Vagina (tissue), 2 donors: ENCODE measurements around the gene SPTBN4. TPM values are rescaled to one million over a fixed set of nuclear protein-coding genes. Genes with fewer than 3 reads are reported as not detected.
"Not testable (repeated sequence)": the region's sequence is repeated elsewhere in the genome, so short reads cannot be mapped to it uniquely, and the experiment has no call there.

ENCODE experiments used
- DNase-seq, 2 donors: peaks; one replicate each; pipeline ENCODE4 v3.0.0-alpha.2; 2017; ENCODE audit errors: extremely low spot score in 2 of 2
- H3K27ac ChIP-seq: fragments of 200-600 bp; sonication (generic); one replicate; pipeline ENCODE4 v1.5.1; 2019
- H3K27me3 ChIP-seq: fragments of 200-600 bp; sonication (generic); one replicate; pipeline ENCODE4 v1.5.1; 2019
- H3K36me3 ChIP-seq, 2 donors: fragments of 200-600 bp; sonication (generic); one replicate each; pipeline ENCODE4 v1.5.1; 2017 to 2019
- H3K4me1 ChIP-seq: fragments of 200-600 bp; sonication (generic); one replicate; pipeline ENCODE4 v1.5.1; 2019
- H3K4me3 ChIP-seq, 2 donors: fragments of 200-600 bp; sonication (generic); 1 replicate in 1 of 2; 2 replicates in 1 of 2; pipeline ENCODE4 v1.5.1; 2016 to 2019
- H3K9me3 ChIP-seq: fragments of 200-600 bp; sonication (generic); one replicate; pipeline ENCODE4 v1.5.1; 2019
- CTCF ChIP-seq, 3 experiments: fragments of 450-650 bp in 2 of 3; fragments of 200-600 bp in 1 of 3; sonication (generic) in 1 of 3; IDR thresholded peaks; one replicate each; pipeline ENCODE4 v1.5.1; 2017 to 2019; ENCODE audit warnings: antibody characterized with exemption in 3 of 3, mild to moderate bottlenecking in 2 of 3, moderate library complexity in 2 of 3
- POLR2A ChIP-seq, 2 donors: fragments of 450-650 bp; IDR thresholded peaks; one replicate each; pipeline ENCODE4 v1.6.1; 2017; ENCODE audit warnings: antibody characterized with exemption in 2 of 2, mild to moderate bottlenecking in 2 of 2, moderate library complexity in 2 of 2
- POLR2AphosphoS5 ChIP-seq, 2 donors: sonication (generic); formaldehyde crosslinking; IDR thresholded peaks; one replicate each; pipeline ENCODE4 v1.9.0; 2017; ENCODE audit warnings: antibody characterized with exemption in 2 of 2, mild to moderate bottlenecking in 2 of 2, low read depth in 1 of 2; ENCODE audit not compliant: insufficient read depth in 1 of 2
- intact Hi-C: fragments of 100-400 bp; cut with DNase I; formaldehyde crosslinking; loops from one replicate; pipeline ENCODE4 v1.15.1; 2023
- total RNA-seq: library from RNA; depleted of rRNA; stranded (reverse); fragments of >200 nt; gene quantifications from one replicate; pipeline ENCODE4 v1.2.3, GENCODE V29; 2016

Gene SPTBN4
- total RNA-seq, 1 donor from 2014 or later: 1.7 TPM

GRCh38 chr19:40542202-40542859 is 75.5 kb downstream of the SPTBN4 start:
- Histone ChIP-seq H3K27ac (no peak overlapping the region), H3K4me3 (no peak overlapping the region), H3K27me3 (no peaks in the 10 kb centered on the region), H3K4me1 (peaks cover 12% of the 10 kb centered on the region), H3K9me3 (no peaks in the 10 kb centered on the region), H3K36me3 (no peaks in the 10 kb centered on the region)
- TF ChIP-seq POLR2A (IDR thresholded peaks at IDR 0.05) (no peak), CTCF (IDR thresholded peaks at IDR 0.05) (no peak), POLR2AphosphoS5 (IDR thresholded peaks at IDR 0.05; ENCODE audit: insufficient read depth in 1 of 2, low read depth in 1 of 2) (peak in 1 of 2 donors; percentile 45)
- intact Hi-C loops: no loop called here
- DNase-seq: no peak

GRCh38 chr19:40543029-40543597 is 76.3 kb downstream of the SPTBN4 start:
- DNase-seq: no peak
- intact Hi-C loops: no loop called here
- no peak for TF ChIP-seq POLR2A (IDR thresholded peaks at IDR 0.05)
- no peak for TF ChIP-seq POLR2AphosphoS5 (IDR thresholded peaks at IDR 0.05; ENCODE audit: insufficient read depth in 1 of 2, low read depth in 1 of 2)
- TF ChIP-seq CTCF (IDR thresholded peaks at IDR 0.05): no peak
- no peaks in the 10 kb centered on the region for H3K27me3 ChIP-seq
- peaks cover 12% of the 10 kb centered on the region for H3K4me1 ChIP-seq
- H3K27ac ChIP-seq: no peak overlapping the region
- H3K9me3 ChIP-seq: no peaks in the 10 kb centered on the region
- no peaks in the 10 kb centered on the region for H3K36me3 ChIP-seq
- H3K4me3 ChIP-seq: no peak overlapping the region

GRCh38 chr19:40546153-40546841 is 79.5 kb downstream of the SPTBN4 start:
- H3K4me3 ChIP-seq, DNase-seq, H3K27ac ChIP-seq, H3K27me3 ChIP-seq, H3K9me3 ChIP-seq, intact Hi-C loops, H3K36me3 ChIP-seq: not testable (repeated sequence)
- peaks cover 19% of the 10 kb centered on the region for H3K4me1 ChIP-seq

DNA sequence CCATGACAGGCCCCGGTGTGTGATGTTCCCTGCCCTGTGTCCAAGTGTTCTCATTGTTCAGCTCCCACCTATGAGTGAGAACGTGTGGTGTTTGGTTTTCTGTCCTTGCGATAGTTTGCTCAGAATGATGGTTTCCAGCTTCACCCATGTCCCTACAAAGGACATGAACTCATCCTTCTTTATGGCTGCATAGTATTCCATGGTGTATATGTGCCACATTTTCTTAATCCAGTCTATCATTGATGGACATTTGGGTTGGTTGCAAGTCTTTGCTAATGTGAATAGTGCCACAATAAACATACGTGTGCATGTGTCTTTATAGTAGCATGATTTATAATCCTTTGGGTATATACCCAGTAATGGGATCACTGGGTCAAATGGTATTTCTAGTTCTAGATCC is 80.4 kb downstream of the SPTBN4 start:
- intact Hi-C loops, H3K4me3 ChIP-seq, H3K27ac ChIP-seq, H3K36me3 ChIP-seq, H3K9me3 ChIP-seq, H3K27me3 ChIP-seq, DNase-seq: not testable (repeated sequence)
- peaks cover 16% of the 10 kb centered on the region for H3K4me1 ChIP-seq

DNA sequence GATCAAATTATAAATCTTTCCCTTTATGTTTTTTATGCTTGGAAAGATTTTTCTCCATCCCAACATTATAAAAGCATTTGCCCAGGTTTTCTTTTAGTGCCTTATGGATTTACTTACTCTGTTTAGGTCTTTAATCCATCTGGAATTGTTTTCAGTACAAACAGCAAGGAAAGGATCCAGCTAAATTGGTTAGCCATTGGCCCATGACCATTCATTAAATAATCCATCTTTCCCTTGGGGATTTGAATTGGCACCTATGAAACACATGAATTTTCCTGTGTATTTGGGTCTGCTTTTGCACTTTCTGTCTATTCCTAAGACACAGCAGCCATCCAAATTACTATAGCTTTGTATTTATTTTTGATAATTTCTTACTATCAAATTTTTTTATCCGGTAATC is 81.0 kb downstream of the SPTBN4 start:
- H3K9me3 ChIP-seq: no peaks in the 10 kb centered on the region
- H3K27ac ChIP-seq: no peak overlapping the region
- peaks cover 10% of the 10 kb centered on the region for H3K4me1 ChIP-seq
- no peaks in the 10 kb centered on the region for H3K36me3 ChIP-seq
- no peaks in the 10 kb centered on the region for H3K27me3 ChIP-seq
- H3K4me3 ChIP-seq: no peak overlapping the region
- intact Hi-C loops: no loop called here
- no peak for DNase-seq
- TF ChIP-seq CTCF (IDR thresholded peaks at IDR 0.05) (no peak), POLR2AphosphoS5 (IDR thresholded peaks at IDR 0.05; ENCODE audit: insufficient read depth in 1 of 2, low read depth in 1 of 2) (no peak), POLR2A (IDR thresholded peaks at IDR 0.05) (no peak)
